GM10248 (cell line): ENCODE measurements around the gene NFASC.

Experiments used
- CTCF ChIA-PET: fragments of 300-600 bp; sonication (Branson Sonifier 250); formaldehyde crosslinking; extraction: SDS; loops from one replicate; lab custom pipeline; 2021; ENCODE audit warnings: antibody characterized with exemption; lab: Yijun Ruan, JAX
- POLR2A ChIA-PET: fragments of 350-650 bp; sonication (Branson Sonifier 250); formaldehyde crosslinking; extraction: SDS; loops from one replicate; lab custom pipeline; 2020; ENCODE audit warnings: antibody characterized with exemption; lab: Yijun Ruan, JAX
- DNase-seq: peaks from one replicate; pipeline ENCODE4 v3.0.0; 2012; ENCODE audit errors: extremely low spot score
- TF ChIP-seq, protein P1 (sequence below): IDR thresholded peaks from 2 replicates; pipeline ENCODE4 v1.5.1; 2012; ENCODE audit warnings: mild to moderate bottlenecking, low read depth; ENCODE audit errors: extremely low read depth, missing control alignments, control extremely low read depth

Gene NFASC

DNA sequence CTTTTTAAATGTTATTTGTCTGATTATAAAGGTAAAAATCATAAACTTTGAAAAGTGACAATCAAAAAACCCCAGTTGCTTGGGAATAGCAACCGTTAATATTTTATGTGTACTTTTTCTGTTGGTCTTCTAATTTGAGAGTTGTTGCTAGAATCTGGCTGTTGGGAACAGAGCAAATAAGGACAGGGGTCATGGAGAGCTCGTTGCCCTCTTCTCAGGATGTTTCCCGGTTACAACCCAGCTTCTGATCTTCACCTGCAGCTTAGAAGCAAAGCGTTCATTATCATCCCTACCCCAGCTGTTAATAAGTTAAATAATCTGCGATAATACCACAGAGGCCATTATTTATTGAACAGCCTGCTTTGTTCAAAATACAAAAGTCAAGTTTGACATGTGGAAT is 22.1 kb upstream of the NFASC start:
- DNase-seq, result no peak
- TF ChIP-seq, protein P1, sequence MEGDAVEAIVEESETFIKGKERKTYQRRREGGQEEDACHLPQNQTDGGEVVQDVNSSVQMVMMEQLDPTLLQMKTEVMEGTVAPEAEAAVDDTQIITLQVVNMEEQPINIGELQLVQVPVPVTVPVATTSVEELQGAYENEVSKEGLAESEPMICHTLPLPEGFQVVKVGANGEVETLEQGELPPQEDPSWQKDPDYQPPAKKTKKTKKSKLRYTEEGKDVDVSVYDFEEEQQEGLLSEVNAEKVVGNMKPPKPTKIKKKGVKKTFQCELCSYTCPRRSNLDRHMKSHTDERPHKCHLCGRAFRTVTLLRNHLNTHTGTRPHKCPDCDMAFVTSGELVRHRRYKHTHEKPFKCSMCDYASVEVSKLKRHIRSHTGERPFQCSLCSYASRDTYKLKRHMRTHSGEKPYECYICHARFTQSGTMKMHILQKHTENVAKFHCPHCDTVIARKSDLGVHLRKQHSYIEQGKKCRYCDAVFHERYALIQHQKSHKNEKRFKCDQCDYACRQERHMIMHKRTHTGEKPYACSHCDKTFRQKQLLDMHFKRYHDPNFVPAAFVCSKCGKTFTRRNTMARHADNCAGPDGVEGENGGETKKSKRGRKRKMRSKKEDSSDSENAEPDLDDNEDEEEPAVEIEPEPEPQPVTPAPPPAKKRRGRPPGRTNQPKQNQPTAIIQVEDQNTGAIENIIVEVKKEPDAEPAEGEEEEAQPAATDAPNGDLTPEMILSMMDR, result no peak
- POLR2A ChIA-PET, result no interaction called here
- CTCF ChIA-PET, result interaction anchor here (0.9 kb wide), 1 partner anchor 29 kb away, joined by 3 read pairs; no protein-coding TSS in a partner anchor

DNA sequence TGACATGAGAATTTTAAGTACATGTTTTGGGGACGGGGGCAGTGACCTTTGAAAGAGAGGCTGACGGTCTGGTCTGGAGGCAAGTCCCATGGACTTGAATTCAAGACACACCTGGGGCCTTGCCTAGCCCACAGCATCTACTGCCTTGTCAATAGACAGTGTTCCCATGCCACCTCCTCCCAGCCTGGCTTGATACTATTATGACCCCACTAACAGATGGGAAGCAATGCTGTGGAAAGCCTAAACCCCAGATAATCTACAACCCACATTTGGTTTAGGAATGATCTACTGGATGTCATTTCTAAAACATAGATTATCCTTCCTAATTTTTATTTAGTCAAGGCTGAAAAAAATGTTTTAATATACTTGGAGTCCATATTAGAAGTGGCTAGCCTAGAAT is 17.8 kb upstream of the NFASC start:
- POLR2A ChIA-PET, result no interaction called here
- TF ChIP-seq, protein P1, result no peak
- no peak for DNase-seq
- CTCF ChIA-PET, result interaction anchor here (1.5 to 3.8 kb wide), 2 partner anchors 46 to 89 kb away, joined by 4 to 9 read pairs; no protein-coding TSS in a partner anchor

- DNase-seq, result no peak
- POLR2A ChIA-PET, result no interaction called here
- CTCF ChIA-PET, result interaction anchor here (0.9 to 3.8 kb wide), 4 partner anchors 11 to 106 kb away, joined by 3 to 9 read pairs (median 4); no protein-coding TSS in a partner anchor
- TF ChIP-seq, protein P1, result no peak
Measured at GRCh38 chr1:204853436-204853835, 17.2 kb upstream of the NFASC start.

- TF ChIP-seq, protein P1, result no peak
- no peak for DNase-seq
- ChIA-PET CTCF (interaction anchor here (0.9 to 3.8 kb wide), 3 partner anchors 12 to 107 kb away, joined by 3 to 9 read pairs (median 4); no protein-coding TSS in a partner anchor), POLR2A (no interaction called here)
Measured at GRCh38 chr1:204854286-204854685, 16.4 kb upstream of the NFASC start.

DNA sequence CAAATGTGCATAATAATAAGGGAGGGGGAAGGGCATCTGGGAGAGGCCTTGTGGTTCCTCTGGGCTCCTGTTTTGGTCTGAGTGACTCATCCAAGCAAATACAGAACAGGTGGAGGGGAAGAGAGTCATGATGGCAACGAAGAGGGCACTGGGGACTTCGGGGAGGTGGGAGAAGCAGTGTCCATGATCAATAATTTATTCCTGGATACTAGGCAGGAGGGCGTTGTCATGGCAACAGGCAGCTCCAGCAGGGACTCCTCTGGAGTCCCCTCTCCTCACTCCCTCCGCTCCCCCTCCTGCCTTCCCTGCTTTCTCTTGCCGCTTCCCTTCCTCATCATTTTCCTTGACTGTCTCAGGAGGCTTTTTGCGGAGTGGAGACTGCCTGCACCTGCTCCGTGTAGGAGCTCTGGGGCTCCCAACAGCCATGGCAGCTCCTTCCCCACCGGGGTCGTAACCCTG is 12.3 kb upstream of the NFASC start:
- TF ChIP-seq, protein P1, result no peak
- DNase-seq, result no peak
- CTCF ChIA-PET, result no interaction called here
- POLR2A ChIA-PET, result no interaction called here

DNA sequence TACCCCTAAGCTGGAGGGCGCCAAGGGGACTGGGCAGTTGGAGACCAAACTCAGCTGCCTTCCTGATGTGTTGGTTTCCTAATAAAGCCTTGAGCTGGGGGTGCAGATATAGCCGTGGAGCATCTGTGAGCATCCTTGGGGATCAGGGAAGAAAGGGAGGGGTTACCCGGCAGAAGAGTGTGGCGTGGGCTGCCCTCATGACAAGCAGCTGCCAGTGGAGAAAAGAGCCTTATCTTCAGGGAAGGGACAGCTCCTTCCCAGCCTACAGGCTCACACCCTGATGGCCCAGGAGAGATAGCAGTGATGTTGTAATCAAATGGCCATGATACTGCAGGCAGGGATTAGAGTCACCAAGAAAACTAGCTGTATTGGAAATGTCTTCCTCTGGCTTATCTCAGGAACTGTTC is 10.8 kb upstream of the NFASC start:
- no peak for DNase-seq
- ChIA-PET CTCF (interaction anchor here (1.6 kb wide), 1 partner anchor 53 kb away, joined by 5 read pairs; no protein-coding TSS in a partner anchor), POLR2A (no interaction called here)

More for the DNA sequence above, 10.8 kb upstream of the NFASC start:
- TF ChIP-seq, protein P1, result no peak
